Activated CD4-positive, CD25-positive, alpha-beta regulatory T cell treated with anti-CD3 and anti-CD28 coated beads, Interleukin-2, amount 50 U/mL, for 24 hours (primary cell): ENCODE measurements around the gene EVX2.
A peak's percentile ranks its signal among the peaks of the same experiment; 100 is the strongest.

Source experiments
- ATAC-seq, 2 donors: fragments of 150-1000 bp; cut with Tn5 transposase; one replicate each; pipeline ENCODE4 v1.10.0; 2021; ENCODE audit warnings: mild to moderate bottlenecking in 1 of 2, moderate library complexity in 1 of 2

Gene EVX2

DNA sequence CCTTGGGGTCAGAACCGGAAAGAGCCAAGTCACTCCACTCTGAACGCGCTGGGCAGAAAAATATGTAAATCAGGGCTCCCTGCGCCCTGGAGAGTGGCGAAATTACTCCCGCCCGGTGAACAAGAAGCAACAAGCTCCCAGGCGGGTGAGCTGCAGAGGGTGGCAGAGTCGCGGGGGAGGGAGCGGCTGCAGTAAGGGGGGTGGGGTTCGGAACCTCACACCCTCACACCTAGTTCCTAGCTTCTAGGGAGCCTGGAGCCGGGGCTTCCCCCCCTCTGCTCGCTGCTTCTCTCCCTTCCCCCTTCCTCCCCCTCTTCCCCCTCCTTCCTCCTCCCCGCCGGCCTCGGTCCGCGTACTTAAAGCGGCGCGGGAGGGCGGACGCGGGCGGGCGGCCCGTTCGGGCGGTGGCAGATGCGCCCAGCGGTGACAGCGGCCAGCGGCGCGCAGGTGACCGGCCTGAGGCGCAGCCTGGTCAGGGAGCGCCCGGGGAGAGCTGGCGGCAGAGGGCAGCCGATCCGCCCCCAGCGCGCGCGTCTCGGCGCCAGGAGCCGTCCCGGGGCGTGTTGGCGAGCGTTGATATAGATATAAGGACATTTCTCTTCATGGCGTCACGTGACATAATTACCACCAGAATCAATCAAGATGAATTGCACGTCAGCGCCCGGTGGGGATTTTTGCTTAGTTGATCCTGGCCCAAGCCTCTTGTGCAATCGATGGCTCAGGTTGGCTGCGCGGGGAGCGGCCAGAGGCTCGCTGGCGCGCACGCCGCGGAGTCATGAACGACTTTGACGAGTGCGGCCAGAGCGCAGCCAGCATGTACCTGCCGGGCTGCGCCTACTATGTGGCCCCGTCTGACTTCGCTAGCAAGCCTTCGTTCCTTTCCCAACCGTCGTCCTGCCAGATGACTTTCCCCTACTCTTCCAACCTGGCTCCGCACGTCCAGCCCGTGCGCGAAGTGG lies 23.1 kb upstream of the EVX2 start, which contains the start of gene HOXD11:
TSS of gene HOXD11 (plus strand) at position 700 of the 959 bp plus-strand sequence. CDS start at position 776, 76 bp downstream.
- no peak for ATAC-seq

GRCh38 chr2:176105730-176106580 lies 22.2 kb upstream of the EVX2 start:
- ATAC-seq = no peak

DNA sequence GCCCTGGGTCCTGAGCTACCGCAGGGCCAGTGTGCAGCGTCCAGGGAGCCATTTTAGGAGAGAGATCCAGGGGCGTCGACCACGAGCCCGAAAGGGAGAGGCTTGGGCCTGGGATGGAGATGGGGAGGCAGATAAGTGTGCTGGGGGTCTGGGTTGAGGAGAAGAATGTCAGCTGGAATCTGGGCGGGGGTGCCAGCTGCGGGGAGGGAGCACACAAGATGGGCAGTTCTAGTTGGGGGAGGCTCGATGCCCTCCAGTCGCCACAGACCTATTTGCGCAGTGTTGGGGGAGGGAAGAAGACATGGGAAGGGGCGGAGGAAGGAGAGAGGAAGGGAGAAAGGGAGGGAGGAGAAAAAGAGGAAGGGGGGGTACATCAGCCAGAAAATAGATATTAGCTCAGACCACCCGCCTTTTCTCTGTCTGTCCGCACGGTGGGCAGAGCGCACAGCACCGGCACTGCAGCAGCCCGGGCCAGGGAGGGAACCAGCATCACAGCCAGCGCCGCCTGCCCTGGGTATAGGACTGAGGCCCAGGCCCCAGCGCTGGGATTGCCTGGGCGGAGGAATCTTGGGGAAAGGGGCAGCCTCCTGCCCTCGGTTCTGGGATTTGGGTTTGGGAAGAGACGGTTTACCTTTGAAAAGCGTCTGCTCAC lies 21.4 kb upstream of the EVX2 start:
- ATAC-seq = no peak

DNA sequence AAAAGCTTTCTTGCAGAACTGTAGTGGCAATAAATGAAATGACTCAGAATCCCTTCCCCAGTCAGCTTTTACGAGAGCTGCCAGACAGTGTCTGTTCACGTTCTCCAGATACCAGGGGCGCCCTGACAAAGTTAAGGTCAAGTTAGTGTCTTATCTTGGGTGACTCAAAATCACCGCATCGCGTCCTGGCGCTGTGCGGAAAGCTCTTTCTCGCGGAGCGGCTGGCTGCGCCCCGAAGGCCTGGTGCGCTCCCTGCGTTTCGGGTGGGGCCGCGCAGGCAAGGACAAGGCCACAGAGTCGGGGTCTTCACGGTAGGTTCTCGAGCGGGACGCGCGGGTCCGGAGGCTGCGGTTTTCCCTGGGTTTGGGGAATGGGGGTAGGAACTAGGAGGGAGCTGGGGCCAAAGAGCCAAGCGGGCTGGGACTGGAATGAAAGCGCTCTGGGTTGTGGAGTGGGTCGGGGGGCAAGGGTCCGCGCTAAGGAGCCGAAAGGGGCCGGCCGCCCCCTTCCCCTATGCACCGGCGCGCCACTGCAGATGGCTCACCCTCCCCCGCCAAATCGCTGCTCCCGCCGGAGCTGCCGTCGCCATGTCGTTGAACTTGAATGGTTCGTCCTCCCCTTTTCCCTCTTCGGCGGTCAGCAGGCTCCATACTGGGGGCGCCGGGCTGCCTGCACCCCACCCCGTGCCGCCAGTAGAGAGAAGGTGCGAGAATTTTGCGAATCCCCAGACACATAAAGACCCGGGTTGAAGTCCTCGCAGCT lies 20.7 kb upstream of the EVX2 start:
- no peak for ATAC-seq

- ATAC-seq = no peak
These were observed 20.1 kb upstream of the EVX2 start for GRCh38 chr2:176103742-176104315.

DNA sequence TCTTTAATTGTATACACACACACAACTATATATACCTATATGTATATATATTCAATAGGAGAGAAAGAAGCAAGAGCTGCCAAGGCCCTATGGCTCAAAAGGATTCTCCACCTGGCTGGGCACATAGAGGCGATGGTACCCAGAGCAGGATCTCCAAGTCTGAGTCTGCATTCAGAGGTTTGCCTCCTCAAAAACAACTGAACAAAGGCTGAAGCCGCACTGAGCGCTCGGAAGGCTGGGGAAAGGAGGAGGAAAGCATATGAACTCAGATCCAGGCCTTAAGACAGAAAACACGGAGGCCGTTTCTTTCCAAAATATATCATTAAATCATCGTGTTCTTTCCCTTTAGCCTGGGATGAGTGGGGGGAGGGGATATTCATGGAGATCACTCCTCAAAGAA lies 19.4 kb upstream of the EVX2 start:
- no peak for ATAC-seq

GRCh38 chr2:176102309-176102866 lies 18.6 kb upstream of the EVX2 start:
- ATAC-seq = no peak

DNA sequence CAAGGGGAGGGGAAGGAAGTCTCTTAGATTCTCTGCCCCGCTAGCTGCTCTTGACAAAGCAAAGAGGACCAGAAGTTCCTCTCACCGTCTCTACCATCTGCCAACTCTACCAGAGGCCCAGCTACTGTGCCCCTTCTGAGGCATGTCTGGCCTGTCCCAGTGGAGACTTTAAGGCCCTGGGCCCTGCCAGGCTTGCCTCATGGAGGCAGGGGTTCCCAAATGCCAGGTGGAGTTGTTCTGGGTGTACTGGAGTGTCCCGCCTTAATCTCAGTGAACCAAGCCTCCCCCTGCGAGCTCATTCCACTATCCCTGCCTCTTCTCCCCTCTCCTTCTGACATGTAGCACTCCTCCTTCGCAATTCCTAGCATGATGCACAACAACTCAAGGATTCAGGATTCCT lies 18.1 kb upstream of the EVX2 start:
- ATAC-seq = no peak

DNA sequence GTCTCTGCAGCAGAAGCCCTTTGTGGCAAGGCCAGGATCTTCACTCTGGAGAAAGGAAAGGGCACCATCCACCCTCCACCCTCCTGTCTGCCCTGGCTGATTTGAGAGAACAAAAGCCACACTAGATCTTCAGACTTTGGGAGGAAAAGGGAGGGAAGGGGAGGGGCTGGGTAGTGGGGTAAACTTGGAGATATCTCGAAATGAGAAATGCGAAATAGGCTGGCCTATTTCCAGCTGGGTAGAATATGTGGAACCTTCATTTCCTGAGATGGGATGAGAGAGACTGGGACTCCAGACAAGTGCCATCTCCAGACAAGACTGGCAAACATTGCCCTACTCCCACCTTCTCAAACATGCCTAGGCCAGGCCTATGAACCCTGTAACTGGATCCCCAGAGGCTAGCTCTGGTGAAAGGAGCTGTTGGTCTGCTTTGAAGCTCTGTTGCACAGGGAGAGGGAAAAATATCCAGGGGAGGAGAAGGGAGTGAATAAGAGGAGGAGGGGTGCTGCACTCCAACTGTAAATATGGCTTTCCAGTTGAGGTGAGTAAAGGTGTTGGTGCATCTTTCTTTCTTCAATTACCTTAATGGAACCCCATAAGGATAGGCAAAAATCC lies 17.6 kb upstream of the EVX2 start:
- ATAC-seq = no peak

DNA sequence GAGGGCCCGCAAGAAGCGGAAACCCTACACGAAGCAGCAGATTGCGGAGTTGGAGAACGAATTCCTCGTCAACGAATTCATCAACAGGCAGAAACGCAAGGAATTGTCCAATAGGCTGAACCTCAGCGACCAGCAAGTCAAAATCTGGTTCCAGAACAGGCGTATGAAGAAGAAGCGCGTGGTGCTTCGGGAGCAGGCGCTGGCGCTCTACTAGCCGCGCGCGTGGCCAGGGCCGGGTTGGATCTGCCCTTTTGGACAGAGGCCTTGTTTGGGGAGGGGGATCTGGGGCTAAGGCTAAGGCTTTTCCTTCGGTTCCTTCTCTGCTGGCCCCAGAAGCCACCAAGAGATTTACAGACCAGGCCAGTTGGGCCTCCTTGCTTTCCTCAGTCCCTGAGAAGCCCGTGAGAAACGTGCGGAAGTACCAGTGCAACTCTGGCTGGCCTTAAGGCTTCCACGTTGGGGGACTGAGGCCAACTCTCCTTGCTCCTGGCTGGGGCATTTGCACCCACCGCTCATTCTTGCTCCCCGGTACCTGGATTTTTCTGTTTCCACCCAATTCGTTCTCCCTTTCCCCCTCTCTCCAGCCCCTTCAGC lies 16.9 kb upstream of the EVX2 start:
- ATAC-seq = no peak

DNA sequence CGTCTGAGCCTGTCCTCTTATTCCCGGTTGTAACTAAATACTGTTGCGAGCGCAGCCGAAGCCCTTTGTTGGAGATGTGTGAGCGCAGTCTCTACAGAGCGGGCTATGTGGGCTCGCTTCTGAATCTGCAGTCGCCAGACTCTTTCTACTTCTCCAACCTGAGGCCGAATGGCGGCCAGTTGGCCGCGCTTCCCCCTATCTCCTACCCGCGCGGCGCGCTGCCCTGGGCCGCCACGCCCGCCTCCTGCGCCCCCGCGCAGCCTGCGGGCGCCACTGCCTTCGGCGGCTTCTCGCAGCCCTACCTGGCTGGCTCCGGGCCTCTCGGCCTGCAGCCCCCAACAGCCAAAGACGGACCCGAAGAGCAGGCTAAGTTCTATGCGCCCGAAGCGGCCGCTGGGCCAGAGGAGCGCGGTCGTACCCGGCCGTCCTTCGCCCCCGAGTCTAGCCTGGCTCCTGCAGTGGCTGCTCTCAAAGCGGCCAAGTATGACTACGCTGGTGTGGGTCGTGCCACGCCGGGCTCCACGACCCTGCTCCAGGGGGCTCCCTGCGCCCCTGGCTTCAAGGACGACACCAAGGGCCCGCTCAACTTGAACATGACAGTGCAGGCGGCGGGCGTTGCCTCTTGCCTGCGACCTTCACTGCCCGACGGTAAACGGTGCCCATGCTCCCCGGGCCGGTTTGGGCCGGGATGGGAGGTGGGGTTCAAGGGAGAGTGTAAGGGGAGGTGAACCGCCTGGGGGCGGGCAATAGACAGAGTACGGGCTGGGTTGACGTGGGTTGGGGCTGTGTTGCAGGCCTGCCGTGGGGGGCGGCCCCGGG lies 16.2 kb upstream of the EVX2 start, which contains the start of gene HOXD12:
TSS of gene HOXD12 (plus strand) at position 68 of the 819 bp plus-strand sequence. CDS start at position 75, 7 bp downstream.
- no peak for ATAC-seq

DNA sequence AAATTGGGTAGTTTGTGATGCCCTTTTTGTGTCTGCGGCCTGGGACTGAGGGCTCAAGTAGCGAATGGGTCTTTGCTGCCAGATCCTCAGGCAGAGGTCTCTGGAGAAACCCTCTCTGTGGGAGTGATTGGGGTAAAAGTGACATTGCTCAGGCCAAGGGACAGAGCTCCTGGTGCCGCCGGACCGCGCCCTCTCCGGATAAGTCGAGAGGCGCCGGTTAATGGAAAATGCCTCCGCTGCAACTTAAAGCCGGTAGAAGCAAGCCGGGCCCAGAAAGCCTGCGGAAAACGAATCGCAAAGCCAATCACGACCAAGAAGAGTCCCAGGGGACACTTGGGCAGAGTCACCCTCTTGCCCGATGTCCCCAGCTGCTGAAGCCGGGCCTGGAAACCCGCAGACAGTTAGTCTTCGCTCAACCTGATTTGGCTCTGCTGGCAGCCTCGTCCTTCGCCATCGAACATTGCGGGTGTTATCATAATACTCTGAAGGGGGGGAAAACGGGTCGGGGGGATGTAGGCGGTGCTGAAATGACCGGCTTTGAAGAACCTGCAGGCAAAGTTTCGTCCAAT lies 15.5 kb upstream of the EVX2 start:
- ATAC-seq = no peak

DNA sequence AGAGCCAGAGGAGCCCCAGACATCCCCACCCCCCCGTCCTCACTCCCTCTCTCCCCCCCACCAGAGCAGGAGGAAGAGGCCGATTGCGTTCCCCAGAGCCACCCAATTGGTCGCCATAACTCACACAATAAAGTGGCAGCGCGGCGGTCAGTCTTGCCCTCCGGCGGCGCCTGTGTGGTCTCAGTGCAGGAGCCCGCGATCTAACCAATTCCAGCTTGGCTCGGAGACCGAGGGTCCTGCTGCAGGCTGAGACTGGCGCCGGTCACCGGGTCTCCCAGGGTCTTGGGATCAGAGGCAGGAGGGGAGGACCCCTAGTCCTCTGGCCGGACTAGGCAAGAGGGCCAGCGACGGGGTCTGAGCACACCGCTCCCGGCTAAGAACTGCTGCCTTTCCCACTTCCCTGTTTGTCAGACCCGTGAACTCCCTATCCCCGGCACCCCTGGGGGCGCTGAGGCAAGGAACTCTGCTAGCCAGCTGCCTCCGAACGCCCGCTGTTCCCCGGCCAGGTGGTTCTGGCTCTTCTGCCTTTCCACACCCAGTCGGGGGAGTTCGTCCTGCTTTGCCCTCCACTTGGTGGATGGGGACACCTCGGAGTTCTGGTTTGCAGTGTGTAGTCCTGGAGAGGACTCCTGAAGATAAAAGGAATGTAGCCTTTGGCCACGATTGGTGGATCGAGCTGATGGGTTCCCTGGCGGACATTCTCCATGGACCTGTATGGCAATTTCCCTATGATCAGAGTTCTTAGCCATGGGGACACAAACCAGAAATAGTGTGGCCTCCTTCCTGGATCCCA lies 14.8 kb upstream of the EVX2 start:
- ATAC-seq = no peak

DNA sequence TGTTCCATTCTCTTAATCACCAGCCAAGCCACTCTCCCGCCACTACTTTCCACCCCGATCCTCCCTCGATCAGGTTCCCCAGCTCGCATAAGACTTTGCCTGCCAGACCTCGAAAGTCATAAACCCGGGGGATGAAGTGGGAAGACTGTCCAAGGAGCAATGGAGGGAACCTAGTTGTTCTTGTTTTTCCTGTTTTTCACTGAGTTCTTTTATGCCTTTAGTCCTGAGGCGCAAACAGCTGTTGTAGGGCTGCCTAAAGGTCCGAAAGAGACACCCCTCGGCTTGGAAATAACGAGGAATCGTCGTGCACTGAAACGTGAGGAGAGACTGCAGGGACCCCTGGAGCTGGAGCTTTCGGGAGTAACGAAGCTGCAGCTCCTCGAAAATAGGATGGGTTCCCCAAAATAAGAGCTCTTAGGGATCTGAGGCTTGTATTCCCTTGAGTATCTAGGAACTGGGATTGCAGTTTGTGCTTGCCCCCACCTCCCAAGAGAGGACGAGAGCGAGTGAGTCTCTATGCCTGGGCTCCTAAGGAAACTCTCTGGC lies 14.1 kb upstream of the EVX2 start:
- ATAC-seq = no peak

DNA sequence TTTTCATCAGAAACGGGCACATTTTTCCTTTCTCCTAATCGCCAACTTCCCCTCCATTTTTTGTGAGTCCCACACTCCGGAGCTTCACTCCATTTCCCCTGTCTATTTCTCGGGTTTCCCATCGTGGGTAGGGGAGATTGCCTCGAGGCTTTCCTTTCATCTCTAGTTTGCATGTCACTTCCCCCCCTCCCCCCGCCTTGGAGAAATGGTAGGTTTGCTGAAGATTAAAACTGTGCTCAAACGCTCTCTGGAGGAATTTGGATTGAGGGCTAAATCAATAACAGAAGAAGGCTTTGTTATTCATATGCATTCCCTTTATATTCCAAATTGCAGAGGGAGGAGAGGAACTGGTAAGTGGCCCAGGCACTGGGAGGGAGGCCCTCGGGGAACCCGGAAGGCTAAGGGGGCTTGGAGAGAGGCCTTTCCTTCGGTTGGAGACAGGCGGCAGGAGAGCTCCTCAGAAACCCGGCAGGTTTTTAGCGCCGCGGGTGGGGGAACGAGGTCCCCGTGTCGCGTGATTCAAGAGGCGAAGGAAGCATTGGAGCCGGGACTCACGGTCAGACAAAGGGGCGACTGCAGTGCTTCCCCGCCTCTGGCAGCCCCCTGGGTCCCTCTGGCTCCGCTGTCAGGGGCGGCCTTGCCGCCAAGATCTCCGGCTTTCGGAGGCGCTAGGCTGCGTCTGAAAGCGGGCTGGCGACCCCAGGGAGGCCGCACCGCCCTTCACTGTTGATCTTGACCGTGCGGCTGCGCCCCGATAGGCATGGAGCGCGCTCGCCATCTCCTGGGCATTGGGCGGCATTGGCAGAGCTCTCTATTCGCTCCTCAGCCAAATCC lies 13.4 kb upstream of the EVX2 start:
- ATAC-seq = peak; percentile 68 to 77

GRCh38 chr2:176096243-176096985 lies 12.7 kb upstream of the EVX2 start:
- no peak for ATAC-seq
